ENCODE results near the gene LPCAT1. TPM values are rescaled to one million over a fixed set of nuclear protein-coding genes. Genes with fewer than 3 reads are reported as not detected.

The LPCAT1 gene
- total and polyA plus RNA-seq, 2 of the 13 experiments (the other 11 are each of a cell fraction or from before 2014, with no cell fraction given) = 29.8 to 90.6 TPM

GRCh38 chr5:1514027-1514818 is 9.5 kb downstream of the LPCAT1 start:
- Histone ChIP-seq H3K4me3 (replicated peaks in 1 of 3; ENCODE audit: insufficient read depth in 1 of 3, low read depth in 2 of 3, low read length in 3 of 3) (no peak overlapping the region), H3K79me2 (ENCODE audit: insufficient read depth, low read length) (peaks cover 89% of the 10 kb centered on the region), H3K9me3 (ENCODE audit: low read length) (no peaks in the 10 kb centered on the region), H3K4me1 (ENCODE audit: insufficient read depth, low read length) (peaks cover 58% of the 10 kb centered on the region), H3K4me2 (ENCODE audit: low read depth, low read length) (no peak overlapping the region), H3K9ac (ENCODE audit: insufficient read depth, low read depth, low read length) (no peak overlapping the region), H3K27me3 (ENCODE audit: control insufficient read depth in 1 of 2, insufficient read depth in 2 of 2, low read length in 2 of 2) (no peaks in the 10 kb centered on the region), H3K27ac (ENCODE audit: extremely low read length, insufficient read depth, low read length) (no peak overlapping the region), H3K36me3 (replicated peaks in 1 of 2; ENCODE audit: control insufficient read depth in 1 of 2, insufficient read depth in 2 of 2, low read length in 2 of 2) (peaks cover 29 to 73% of the 10 kb centered on the region in 2 experiments), H2AFZ (ENCODE audit: low read length) (no peak overlapping the region), H4K20me1 (ENCODE audit: insufficient read depth, low read length) (peaks cover 73% of the 10 kb centered on the region)
- in situ Hi-C loops (cut with HindIII; ENCODE audit: extremely low pct_ligation_motif_present, low pct_unique_long_range_greater_than_20kb) = loop anchor here (25.0 kb wide), 1 partner anchor 123 kb away; no protein-coding TSS in a partner anchor
- no TSS peak for BruUV-seq (replicated peaks)
- intact Hi-C loops (cut with micrococcal nuclease; ENCODE audit: unreplicated experiment) = no loop called here
- DNase-seq (ENCODE audit: low spot score) = no peak
- ChIA-PET POLR2A (no interaction called here), CTCF (ENCODE audit: low intra/inter-chr PET ratio, low total read pairs) (no interaction called here)
- FAIRE-seq = no peak
- 84% methylated on average over 19 of the region's 30 CpGs for WGBS (ENCODE audit: low lambda C conversion rate)
- peak; percentile 11 for ATAC-seq
- TF ChIP-seq ZNF777 (CRISPR knock-in tag; IDR thresholded peaks at IDR 0.05) (no peak), ZNF83 (CRISPR knock-in tag; IDR thresholded peaks at IDR 0.05; ENCODE audit: borderline replicate concordance) (no peak), KLF11 (CRISPR knock-in tag; IDR thresholded peaks at IDR 0.05) (no peak), ZNF18 (CRISPR knock-in tag; IDR thresholded peaks at IDR 0.05; ENCODE audit: insufficient replicate concordance) (no peak), PRDM10 (CRISPR knock-in tag; IDR thresholded peaks at IDR 0.05; ENCODE audit: low read depth) (no peak), JUND (CRISPR knock-in tag; IDR thresholded peaks at IDR 0.05) (no peak), SUZ12 (IDR thresholded peaks at IDR 0.05; ENCODE audit: low read depth, low read length) (no peak), KDM6A (CRISPR knock-in tag; IDR thresholded peaks at IDR 0.05; ENCODE audit: low read depth) (no peak), KMT2A (CRISPR knock-in tag; IDR thresholded peaks at IDR 0.05) (no peak), AGO2 (optimal IDR thresholded peaks at IDR 0.05; ENCODE audit: low read depth, low read length) (peak; percentile 23), PLSCR1 (CRISPR knock-in tag; IDR thresholded peaks at IDR 0.05; ENCODE audit: borderline replicate concordance) (no peak), SP140L (CRISPR knock-in tag; IDR thresholded peaks at IDR 0.05; ENCODE audit: borderline replicate concordance) (no peak), ZNF720 (CRISPR knock-in tag; IDR thresholded peaks at IDR 0.05) (no peak), ATF5 (CRISPR knock-in tag; IDR thresholded peaks at IDR 0.05; ENCODE audit: low read depth) (no peak), ERF (CRISPR knock-in tag; IDR thresholded peaks at IDR 0.05) (no peak)

Data from HepG2 (cell line).